Hepatocyte (in vitro differentiated cells): Measurements from ENCODE around the gene HNRNPH1. TPM values are rescaled to one million over a fixed set of nuclear protein-coding genes. Genes with fewer than 3 reads are reported as not detected.

Experiments
- DNase-seq: peaks from one replicate; pipeline ENCODE4 v3.0.0-alpha.2; 2016; ENCODE audit warnings: low spot score
- H2AFZ ChIP-seq: fragments of 200-600 bp; sonication (generic); 2 replicates; pipeline ENCODE4 v1.6.0; 2016; ENCODE audit warnings: antibody characterized with exemption, mild to moderate bottlenecking
- H3K27ac ChIP-seq: fragments of 200-600 bp; sonication (generic); 2 replicates; pipeline ENCODE4 v1.5.1; 2016; ENCODE audit warnings: mild to moderate bottlenecking
- H3K27me3 ChIP-seq: fragments of 200-600 bp; sonication (generic); 2 replicates; pipeline ENCODE4 v1.6.1; 2016
- H3K36me3 ChIP-seq: fragments of 200-600 bp; sonication (generic); replicated peaks from 2 replicates; pipeline ENCODE4 v1.5.1; 2016; ENCODE audit warnings: low read depth; ENCODE audit not compliant: insufficient read depth
- H3K4me1 ChIP-seq: fragments of 200-600 bp; sonication (generic); 2 replicates; pipeline ENCODE4 v1.5.1; 2016; ENCODE audit warnings: mild to moderate bottlenecking, moderate library complexity; ENCODE audit not compliant: insufficient read depth
- H3K4me2 ChIP-seq: fragments of 200-600 bp; sonication (generic); 2 replicates; pipeline ENCODE4 v1.6.0; 2016
- H3K4me3 ChIP-seq: fragments of 200-600 bp; sonication (generic); 2 replicates; pipeline ENCODE4 v1.5.1; 2016; ENCODE audit warnings: mild to moderate bottlenecking
- H3K79me2 ChIP-seq: fragments of 200-600 bp; sonication (generic); 2 replicates; pipeline ENCODE4 v1.6.0; 2017; ENCODE audit warnings: mild to moderate bottlenecking
- H3K9me2 ChIP-seq: fragments of 200-600 bp; sonication (generic); replicated peaks from 2 replicates; pipeline ENCODE4 v1.6.0; 2017; ENCODE audit warnings: mild to moderate bottlenecking; ENCODE audit not compliant: insufficient read depth
- H3K9me3 ChIP-seq: fragments of 200-600 bp; sonication (generic); 2 replicates; pipeline ENCODE4 v1.5.1; 2016; ENCODE audit warnings: low read depth, mild to moderate bottlenecking
- H4K20me1 ChIP-seq: fragments of 200-600 bp; sonication (generic); 2 replicates; pipeline ENCODE4 v1.6.0; 2016; ENCODE audit warnings: mild to moderate bottlenecking; ENCODE audit not compliant: insufficient read depth, poor library complexity, severe bottlenecking
- CTCF ChIP-seq: fragments of 200-600 bp; sonication (generic); IDR thresholded peaks from 2 replicates; pipeline ENCODE4 v1.5.1; 2016; ENCODE audit warnings: antibody characterized with exemption, mild to moderate bottlenecking; ENCODE audit not compliant: poor library complexity
- EZH2 ChIP-seq: fragments of 200-600 bp; sonication (generic); IDR thresholded peaks from 2 replicates; pipeline ENCODE4 v1.6.1; 2016; ENCODE audit warnings: antibody characterized with exemption, mild to moderate bottlenecking, borderline replicate concordance
- EZH2phosphoT487 ChIP-seq: fragments of 200-600 bp; sonication (generic); IDR thresholded peaks from one replicate; pipeline ENCODE4 v1.6.1; 2018; ENCODE audit warnings: antibody characterized with exemption, mild to moderate bottlenecking, low read depth, moderate library complexity; ENCODE audit not compliant: unreplicated experiment, severe bottlenecking
- WGBS: methylation state at CpG from one replicate; pipeline ENCODE4 v1.1.6; 2016; ENCODE audit warnings: low lambda C conversion rate; ENCODE audit errors: missing lambda C conversion rate; 5-methylcytosine and 5-hydroxymethylcytosine counted together
- polyA plus RNA-seq: library from polyadenylated mRNA; unstranded; fragments of >200 nt; fragmentation: Nextera tagmentation; extraction: Ambion mirVana; gene quantifications from 2 replicates; pipeline ENCODE4 v1.2.1, GENCODE V29; 2016
- total RNA-seq: library from RNA; depleted of rRNA; stranded (reverse); fragments of >200 nt; gene quantifications from 2 replicates; pipeline ENCODE4 v1.2.3, GENCODE V29; 2014

HNRNPH1 gene
- total and polyA plus RNA-seq, 2 experiments from 2014 or later = 99.9 to 485 TPM

- Histone ChIP-seq H2AFZ (no peak overlapping the region), H3K27ac (peak overlapping the region; percentile 57), H3K4me2 (no peak overlapping the region), H3K9me2 (no peaks in the 10 kb centered on the region), H3K9me3 (no peaks in the 10 kb centered on the region), H3K79me2 (peaks cover 2% of the 10 kb centered on the region), H4K20me1 (peaks cover 30% of the 10 kb centered on the region), H3K36me3 (no peaks in the 10 kb centered on the region), H3K27me3 (no peaks in the 10 kb centered on the region), H3K4me3 (no peak overlapping the region), H3K4me1 (no peaks in the 10 kb centered on the region)
- TF ChIP-seq CTCF = no peak
- no peak for TF ChIP-seq EZH2
- TF ChIP-seq EZH2phosphoT487 = no peak
- WGBS = 92% methylated on average over 21 of the region's 21 CpGs
- DNase-seq = no peak
Measured at GRCh38 chr5:179606071-179606909, 17.2 kb downstream of the HNRNPH1 start.

GRCh38 chr5:179605026-179605833 is 18.2 kb downstream of the HNRNPH1 start:
- no peak overlapping the region for H3K4me2 ChIP-seq
- no peaks in the 10 kb centered on the region for H3K36me3 ChIP-seq
- H3K27me3 ChIP-seq = no peaks in the 10 kb centered on the region
- no peak overlapping the region for H2AFZ ChIP-seq
- 68% methylated on average over 10 of the region's 10 CpGs for WGBS
- peak overlapping the region; percentile 57 for H3K27ac ChIP-seq
- no peaks in the 10 kb centered on the region for H3K9me3 ChIP-seq
- no peaks in the 10 kb centered on the region for H3K4me1 ChIP-seq
- no peak overlapping the region for H3K4me3 ChIP-seq
- H3K9me2 ChIP-seq = no peaks in the 10 kb centered on the region
- no peak for TF ChIP-seq EZH2
- H4K20me1 ChIP-seq = peaks cover 19% of the 10 kb centered on the region
- H3K79me2 ChIP-seq = no peaks in the 10 kb centered on the region
- peak; percentile 48 for DNase-seq

- Histone ChIP-seq H3K79me2 (no peaks in the 10 kb centered on the region), H3K4me2 (no peak overlapping the region), H3K9me3 (no peaks in the 10 kb centered on the region), H2AFZ (no peak overlapping the region), H3K27ac (no peak overlapping the region), H3K4me3 (no peak overlapping the region), H3K9me2 (no peaks in the 10 kb centered on the region), H3K36me3 (no peaks in the 10 kb centered on the region), H3K27me3 (no peaks in the 10 kb centered on the region), H3K4me1 (no peaks in the 10 kb centered on the region), H4K20me1 (peaks cover 5% of the 10 kb centered on the region)
- 95% methylated on average over 11 of the region's 12 CpGs for WGBS
- no peak for TF ChIP-seq CTCF
- TF ChIP-seq EZH2 = no peak
- no peak for TF ChIP-seq EZH2phosphoT487
- no peak for DNase-seq
Measured at GRCh38 chr5:179603308-179603707, 20.2 kb downstream of the HNRNPH1 start.
